Fibroblast of lung (primary cell): ENCODE measurements around the gene NKX2-1.

ENCODE experiments used
- EZH2 ChIP-seq: IDR thresholded peaks from 2 replicates; pipeline ENCODE4 v1.5.1; 2012; ENCODE audit warnings: low read length, control low read depth, mild to moderate bottlenecking; ENCODE audit errors: missing control alignments
- TF ChIP-seq, protein P1 (sequence below), 2 donors: IDR thresholded peaks in 1 of 2; conservative IDR thresholded peaks in 1 of 2; 1 replicate in 1 of 2; 2 replicates in 1 of 2; pipeline ENCODE4 v1.5.1; 2011 to 2012; ENCODE audit warnings: low read length in 2 of 2, control low read depth in 1 of 2, inconsistent platforms in 1 of 2, low read depth in 1 of 2, mild to moderate bottlenecking in 1 of 2

DNA sequence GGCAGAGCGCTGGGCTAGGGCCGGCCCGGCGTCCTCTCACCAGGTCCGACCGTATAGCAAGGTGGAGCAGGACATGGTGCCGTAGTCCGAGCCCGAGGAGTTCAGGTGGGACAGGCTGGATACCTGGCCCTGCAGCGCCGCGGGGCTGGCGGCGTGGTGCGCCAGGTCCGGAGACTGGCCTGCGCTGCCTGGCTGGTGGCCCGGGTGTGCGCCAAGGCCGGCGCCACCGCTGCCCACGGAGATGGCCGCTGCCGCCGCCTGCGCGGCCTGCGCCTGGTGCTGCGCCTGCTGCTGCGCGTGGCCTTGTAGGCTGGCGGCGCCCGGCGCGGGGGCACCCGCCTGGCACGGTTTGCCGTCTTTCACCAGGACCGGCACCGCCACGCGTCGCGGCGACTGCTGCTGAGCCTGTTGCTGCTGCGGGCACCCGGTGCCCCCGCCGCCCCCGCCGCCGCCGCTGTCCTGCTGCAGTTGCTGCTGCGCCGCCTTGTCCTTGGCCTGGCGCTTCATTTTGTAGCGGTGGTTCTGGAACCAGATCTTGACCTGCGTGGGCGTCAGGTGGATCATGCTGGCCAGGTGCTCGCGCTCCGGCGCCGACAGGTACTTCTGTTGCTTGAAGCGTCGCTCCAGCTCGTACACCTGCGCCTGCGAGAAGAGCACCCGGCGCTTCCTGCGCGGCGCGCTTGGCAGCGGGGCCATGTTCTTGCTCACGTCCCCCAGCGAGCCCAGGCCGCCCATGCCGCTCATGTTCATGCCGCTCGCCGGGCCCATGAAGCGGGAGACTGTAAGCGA lies 2.6 kb downstream of the NKX2-1 start:
- TF ChIP-seq, protein P1, sequence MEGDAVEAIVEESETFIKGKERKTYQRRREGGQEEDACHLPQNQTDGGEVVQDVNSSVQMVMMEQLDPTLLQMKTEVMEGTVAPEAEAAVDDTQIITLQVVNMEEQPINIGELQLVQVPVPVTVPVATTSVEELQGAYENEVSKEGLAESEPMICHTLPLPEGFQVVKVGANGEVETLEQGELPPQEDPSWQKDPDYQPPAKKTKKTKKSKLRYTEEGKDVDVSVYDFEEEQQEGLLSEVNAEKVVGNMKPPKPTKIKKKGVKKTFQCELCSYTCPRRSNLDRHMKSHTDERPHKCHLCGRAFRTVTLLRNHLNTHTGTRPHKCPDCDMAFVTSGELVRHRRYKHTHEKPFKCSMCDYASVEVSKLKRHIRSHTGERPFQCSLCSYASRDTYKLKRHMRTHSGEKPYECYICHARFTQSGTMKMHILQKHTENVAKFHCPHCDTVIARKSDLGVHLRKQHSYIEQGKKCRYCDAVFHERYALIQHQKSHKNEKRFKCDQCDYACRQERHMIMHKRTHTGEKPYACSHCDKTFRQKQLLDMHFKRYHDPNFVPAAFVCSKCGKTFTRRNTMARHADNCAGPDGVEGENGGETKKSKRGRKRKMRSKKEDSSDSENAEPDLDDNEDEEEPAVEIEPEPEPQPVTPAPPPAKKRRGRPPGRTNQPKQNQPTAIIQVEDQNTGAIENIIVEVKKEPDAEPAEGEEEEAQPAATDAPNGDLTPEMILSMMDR (conservative IDR thresholded peaks at IDR 0.05 in 1 of 2, IDR thresholded peaks at IDR 0.05 in 1 of 2; ENCODE audit: low read depth in 1 of 2, low read length in 2 of 2), result no peak
- peak; percentile 72 for TF ChIP-seq EZH2
